Ramos (cell line): Measurements from ENCODE around the gene ATP8A2.

ENCODE experiments used
- in situ Hi-C: fragments of 300-500 bp; cut with MboI; formaldehyde crosslinking; loops from one replicate; pipeline ENCODE4 v1.14.3; 2022; ENCODE audit warnings: low sequenced_read_pairs; ENCODE audit not compliant: unreplicated experiment

The ATP8A2 gene

GRCh38 chr13:25836574-25837336 is 465.0 kb downstream of the ATP8A2 start:
- in situ Hi-C loops: no loop called here

DNA sequence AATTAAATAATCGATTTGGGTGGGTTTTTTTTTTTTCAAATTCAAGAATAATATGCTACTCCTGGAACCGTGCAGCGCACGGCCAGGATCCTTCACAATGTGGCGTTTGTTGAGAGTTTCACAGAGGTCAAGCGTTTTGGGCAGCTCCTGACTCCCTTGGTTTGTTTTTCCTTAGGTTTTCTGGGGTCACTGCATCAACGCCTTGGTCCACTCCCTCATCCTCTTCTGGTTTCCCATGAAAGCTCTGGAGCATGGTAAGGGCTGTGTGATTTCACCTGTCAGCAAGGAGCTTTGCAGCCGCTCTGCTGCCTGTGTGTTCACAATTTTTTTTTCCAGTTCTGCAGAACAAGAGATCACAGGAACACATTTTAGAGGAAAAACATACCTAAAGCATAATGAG is 467.6 kb downstream of the ATP8A2 start:
- in situ Hi-C loops: no loop called here

- in situ Hi-C loops: no loop called here
Measured at GRCh38 chr13:25840261-25840660, 468.5 kb downstream of the ATP8A2 start.

DNA sequence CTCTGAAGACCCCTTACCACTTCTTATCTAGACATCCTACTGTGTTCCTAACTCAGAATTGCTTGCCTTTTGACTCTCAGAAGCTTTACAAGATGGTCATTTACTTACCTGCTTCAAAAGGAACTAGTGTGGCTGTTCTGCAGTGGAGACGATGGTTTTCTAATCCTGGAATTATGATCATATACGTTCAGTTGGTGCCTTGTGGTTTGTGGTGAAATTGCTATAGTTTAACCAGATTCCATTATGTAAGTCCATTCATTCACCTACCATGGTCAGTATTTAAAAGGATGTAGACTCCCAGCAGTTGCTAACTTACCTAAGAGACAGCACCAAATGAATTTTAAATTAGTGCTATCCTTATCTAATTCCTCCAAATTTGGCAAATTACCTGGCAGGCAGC is 469.2 kb downstream of the ATP8A2 start:
- in situ Hi-C loops: no loop called here

DNA sequence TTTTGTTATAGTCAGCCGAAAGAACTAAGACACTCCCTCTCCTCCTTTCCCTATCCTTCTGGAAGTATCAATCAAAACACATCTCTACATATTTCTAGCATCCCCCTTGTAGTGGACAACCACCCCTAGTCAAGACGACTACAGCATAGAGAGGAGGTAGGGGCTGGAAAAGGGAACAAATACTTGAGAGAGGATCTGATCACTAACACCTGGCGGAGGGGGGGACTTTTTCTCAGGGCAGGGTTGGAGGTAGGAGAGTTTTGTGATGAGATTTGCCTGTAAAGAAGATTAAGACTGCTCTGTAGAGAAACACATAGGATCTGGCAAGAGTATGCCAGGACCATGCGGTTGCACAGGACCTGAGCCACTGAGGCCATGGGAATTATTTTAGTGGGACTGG is 471.9 kb downstream of the ATP8A2 start:
- in situ Hi-C loops: no loop called here

GRCh38 chr13:25844559-25845434 is 473.0 kb downstream of the ATP8A2 start:
- in situ Hi-C loops: no loop called here

- in situ Hi-C loops: no loop called here
Measured at GRCh38 chr13:25846222-25846984, 474.6 kb downstream of the ATP8A2 start.

- in situ Hi-C loops: no loop called here
Measured at GRCh38 chr13:25847145-25847544, 475.4 kb downstream of the ATP8A2 start.

- in situ Hi-C loops: no loop called here
Measured at GRCh38 chr13:25847635-25848626, 476.2 kb downstream of the ATP8A2 start.

DNA sequence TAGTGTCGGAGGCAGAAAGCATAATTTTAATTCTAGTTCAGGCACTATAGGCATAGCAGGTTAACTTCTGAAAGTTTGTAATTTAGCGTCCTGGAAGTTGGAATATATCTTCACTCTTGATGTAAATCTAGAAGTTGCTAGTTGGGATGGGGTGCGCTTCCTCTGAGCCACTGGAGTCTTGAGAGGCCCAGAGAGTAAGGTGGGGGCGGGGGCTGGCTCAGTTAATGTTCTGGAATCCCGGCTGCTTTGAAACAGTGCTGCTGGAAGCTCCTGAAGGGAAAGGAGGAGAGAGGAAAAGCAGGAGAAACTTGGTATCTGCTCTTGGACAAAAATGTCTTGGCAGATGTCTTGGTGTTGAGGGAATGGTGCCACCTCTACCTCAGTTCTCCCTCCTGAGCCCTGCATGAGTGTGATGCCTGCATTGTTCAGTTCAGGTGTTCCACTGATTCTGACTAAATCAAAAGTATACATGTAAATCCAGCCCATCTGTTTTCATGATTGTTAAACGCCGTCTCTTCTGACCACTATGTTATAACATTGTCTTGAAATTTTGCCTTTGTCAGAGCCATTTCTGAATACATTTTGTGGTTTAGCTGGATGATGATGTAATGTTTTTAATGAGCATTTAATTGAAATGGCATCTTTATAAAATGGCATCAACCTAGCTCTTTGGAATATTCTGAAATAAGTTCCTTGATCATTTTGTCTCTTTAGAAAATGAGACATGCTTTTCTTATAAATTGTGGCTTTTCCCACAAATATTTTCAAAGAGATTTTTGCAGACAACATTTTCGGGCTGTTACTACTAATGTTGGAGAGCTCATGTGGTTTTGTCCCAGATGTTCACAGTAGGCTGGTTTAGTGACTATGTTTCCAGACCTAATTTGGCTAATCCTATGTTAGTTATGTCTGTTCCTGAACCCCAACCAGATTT is 477.3 kb downstream of the ATP8A2 start:
- in situ Hi-C loops: no loop called here

DNA sequence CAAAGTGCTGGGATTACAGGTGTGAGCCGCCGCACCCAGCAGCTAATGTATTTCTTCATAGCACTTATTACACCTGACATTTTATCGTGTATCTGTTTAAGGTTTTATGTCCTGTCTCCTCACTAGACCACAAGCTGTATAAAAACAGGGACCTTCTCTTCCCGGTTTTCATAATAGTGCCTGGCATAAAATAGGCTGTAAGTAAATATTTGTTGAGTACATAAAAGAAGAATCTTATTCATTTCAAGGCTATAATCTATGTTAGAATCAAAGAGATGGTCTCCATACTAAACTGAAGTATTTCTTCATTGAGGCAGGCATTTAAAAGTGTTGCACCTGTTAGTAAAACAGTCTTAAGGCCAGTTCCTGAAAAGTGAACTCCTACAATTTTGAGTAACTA is 486.1 kb downstream of the ATP8A2 start:
- in situ Hi-C loops: no loop called here

DNA sequence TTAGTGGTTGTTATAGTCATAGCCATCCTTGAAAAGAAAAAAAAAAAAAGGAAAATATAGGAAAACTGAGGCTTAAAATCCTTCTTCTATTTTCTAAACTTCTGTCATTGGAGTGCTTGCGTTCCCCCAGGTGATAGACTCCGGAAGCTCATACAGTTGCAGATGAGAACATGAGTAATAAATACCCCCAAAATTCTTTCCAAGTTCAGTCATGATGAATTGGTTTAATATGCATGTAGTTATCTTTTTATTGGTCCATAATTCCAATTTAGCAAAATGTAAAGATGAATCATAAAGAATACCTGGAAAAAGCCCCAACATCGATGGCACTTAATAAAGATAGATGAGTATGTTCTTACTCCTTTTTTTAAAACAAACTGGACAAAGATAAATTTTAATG is 487.8 kb downstream of the ATP8A2 start:
- in situ Hi-C loops: no loop called here

DNA sequence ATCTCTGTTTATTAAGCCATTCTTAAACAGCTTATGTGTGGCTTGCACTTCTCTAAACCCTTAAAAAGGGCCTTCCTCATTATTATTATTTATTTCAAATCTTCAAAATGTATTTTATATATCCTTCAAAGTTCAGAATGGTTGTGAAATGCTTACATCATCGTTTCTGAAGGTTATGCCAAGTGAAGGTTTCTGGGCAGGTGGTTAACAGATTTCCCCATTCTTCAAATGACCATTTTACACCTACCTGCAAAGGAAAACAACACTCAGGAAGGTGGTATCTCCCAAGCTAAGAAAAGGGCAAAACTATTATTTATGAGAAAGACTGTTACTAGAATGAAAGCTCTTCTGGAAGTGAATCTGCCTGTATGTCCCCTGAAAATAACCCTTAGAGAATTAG is 488.5 kb downstream of the ATP8A2 start:
- in situ Hi-C loops: no loop called here

DNA sequence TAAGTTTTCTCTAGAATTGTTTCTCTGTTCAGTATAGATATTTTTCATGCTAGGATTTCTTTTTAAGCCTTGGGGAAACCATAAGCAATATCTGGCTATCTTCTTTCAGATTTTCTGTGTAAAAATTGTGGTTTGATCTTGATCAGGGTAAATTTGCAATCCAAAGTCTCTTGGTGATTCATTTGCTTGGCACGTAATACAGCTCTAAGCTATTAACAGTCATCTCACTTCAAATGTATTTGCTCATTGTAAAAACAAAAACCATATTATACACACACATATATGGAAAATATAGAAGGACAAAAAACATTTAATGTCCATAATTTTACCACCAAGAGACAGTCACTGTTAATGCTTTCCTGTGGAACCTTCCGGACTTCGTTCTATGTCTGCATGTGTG is 489.1 kb downstream of the ATP8A2 start:
- in situ Hi-C loops: no loop called here

DNA sequence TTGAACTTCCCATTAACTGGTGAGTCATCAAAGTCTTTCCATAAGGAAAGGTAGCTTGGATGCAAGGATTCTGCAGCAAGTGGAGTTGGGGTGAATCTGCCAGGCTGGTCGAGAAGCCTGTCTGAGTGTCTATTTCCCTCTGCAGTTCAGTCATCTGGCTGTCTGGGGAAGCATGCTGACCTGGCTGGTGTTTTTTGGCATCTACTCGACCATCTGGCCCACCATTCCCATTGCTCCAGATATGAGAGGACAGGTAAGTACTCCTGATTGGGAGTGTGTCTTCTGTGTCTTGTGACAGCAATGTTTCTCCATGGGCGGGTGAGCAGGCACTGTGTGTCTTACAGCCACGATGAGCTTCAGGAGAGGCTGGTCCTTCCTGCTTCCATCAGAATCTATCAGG is 490.4 kb downstream of the ATP8A2 start:
- in situ Hi-C loops: no loop called here

- in situ Hi-C loops: no loop called here
Measured at GRCh38 chr13:25864116-25864515, 492.3 kb downstream of the ATP8A2 start.

- in situ Hi-C loops: no loop called here
Measured at GRCh38 chr13:25864936-25865335, 493.2 kb downstream of the ATP8A2 start.

- in situ Hi-C loops: no loop called here
Measured at GRCh38 chr13:25865391-25865790, 493.6 kb downstream of the ATP8A2 start.

DNA sequence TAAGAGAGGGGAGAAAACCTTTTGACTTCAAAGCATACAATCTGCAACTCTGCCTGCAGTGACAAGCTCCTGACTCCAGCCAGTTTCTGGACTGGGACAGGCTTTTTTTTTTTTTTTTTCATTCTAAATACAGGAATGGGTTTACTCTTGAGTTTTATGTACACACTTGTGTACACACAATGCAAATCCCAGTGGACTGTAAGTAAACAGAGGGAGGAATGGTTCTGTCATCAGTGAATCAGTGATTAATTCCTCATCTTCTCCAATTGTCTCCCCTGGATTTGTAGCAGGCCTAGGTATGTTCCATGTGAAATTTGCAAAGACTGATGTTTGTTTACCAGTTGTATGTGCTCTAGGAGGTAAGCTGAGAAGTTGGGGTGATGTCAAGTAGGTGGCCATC is 495.3 kb downstream of the ATP8A2 start:
- in situ Hi-C loops: no loop called here
